A549 (cell line): ENCODE results near the gene BUB1B. TPM values are rescaled to one million over a fixed set of nuclear protein-coding genes. Genes with fewer than 3 reads are reported as not detected.
A peak's percentile ranks its signal among the peaks of the same experiment; 100 is the strongest.

Experiments used
- ATAC-seq, 2 experiments: fragments of 200-7000 bp in 1 of 2; fragments of >200 bp in 1 of 2; cut with Nextera tagmentation in 1 of 2; cut with Tn5 transposase in 1 of 2; 3 replicates each; pipeline versions ENCODE4 v1.8.0 to v1.9.1; 2018 to 2020; ENCODE audit warnings: mild to moderate bottlenecking in 1 of 2, moderate library complexity in 1 of 2
- CTCF ChIA-PET: fragments of 300-600 bp; sonication (Branson Sonifier 250); formaldehyde crosslinking; extraction: SDS; loops from one replicate; lab custom pipeline; 2021; ENCODE audit warnings: antibody characterized with exemption, inconsistent platforms; lab: Yijun Ruan, JAX
- POLR2A ChIA-PET: fragments of 350-600 bp; formaldehyde crosslinking; extraction: SDS; loops from one replicate; lab custom pipeline; 2021; ENCODE audit warnings: antibody characterized with exemption, inconsistent platforms; lab: Yijun Ruan, JAX
- DNase-seq, 2 experiments: peaks; one replicate each; pipeline versions ENCODE4 v3.0.0 to v3.0.0-alpha.2; 2011 to 2016; ENCODE audit warnings: low read depth in 1 of 2, low spot score in 1 of 2
- FAIRE-seq: peaks from 2 replicates; lab custom pipeline; 2011; peaks lifted over from hg19 to GRCh38; lab: Jason Lieb, UNC
- H3K27ac ChIP-seq, 2 experiments: fragments of >200 bp; sonication (Bioruptor Twin); formaldehyde crosslinking; 3 replicates each; pipeline ENCODE4 v1.5.1; 2016 to 2017
- H3K4me1 ChIP-seq: fragments of >200 bp; sonication (Bioruptor Twin); formaldehyde crosslinking; 3 replicates; pipeline ENCODE4 v1.6.1; 2016
- H3K4me2 ChIP-seq: fragments of >200 bp; sonication (Bioruptor Twin); formaldehyde crosslinking; 3 replicates; pipeline ENCODE4 v1.6.1; 2016
- H3K4me3 ChIP-seq: fragments of >200 bp; sonication (Bioruptor Twin); formaldehyde crosslinking; 3 replicates; pipeline ENCODE4 v1.5.1; 2016
- H3K9me3 ChIP-seq: fragments of >200 bp; sonication (Bioruptor Twin); formaldehyde crosslinking; 3 replicates; pipeline ENCODE4 v1.6.1; 2016
- ATOH8 ChIP-seq: fragments of 250-450 bp; sonication (Bioruptor Pico); IDR thresholded peaks from 2 replicates; pipeline ENCODE4 v1.5.0; 2020; ENCODE audit warnings: low read depth, mild to moderate bottlenecking, moderate library complexity
- CBX2 ChIP-seq: fragments of 200-600 bp; sonication (generic); IDR thresholded peaks from 2 replicates; pipeline ENCODE4 v1.6.1; 2016; ENCODE audit warnings: low read depth, mild to moderate bottlenecking, borderline replicate concordance
- CBX8 ChIP-seq: fragments of 200-600 bp; sonication (generic); IDR thresholded peaks from 2 replicates; pipeline ENCODE4 v1.6.1; 2016
- CHD2 ChIP-seq: fragments of 150-350 bp; IDR thresholded peaks from 2 replicates; pipeline ENCODE4 v1.6.1; 2014; ENCODE audit warnings: low read length; ENCODE audit not compliant: partially characterized antibody
- EP300 ChIP-seq, 2 experiments: fragments of >200 bp; sonication (Bioruptor Twin); formaldehyde crosslinking; IDR thresholded peaks; 2 replicates in 1 of 2; 3 replicates in 1 of 2; pipeline ENCODE4 v1.6.1; 2016 to 2017
- FOXS1 ChIP-seq: fragments of 250-450 bp; sonication (Bioruptor Pico); IDR thresholded peaks from 2 replicates; pipeline ENCODE4 v1.5.0; 2020; ENCODE audit warnings: mild to moderate bottlenecking, moderate library complexity
- HOXB13 ChIP-seq: fragments of 250-450 bp; sonication (Bioruptor Pico); IDR thresholded peaks from 2 replicates; pipeline ENCODE4 v1.5.0; 2020; ENCODE audit warnings: low read depth, mild to moderate bottlenecking, moderate library complexity
- HOXB5 ChIP-seq: fragments of 250-450 bp; sonication (Bioruptor Pico); IDR thresholded peaks from 2 replicates; pipeline ENCODE4 v1.5.0; 2020; ENCODE audit warnings: mild to moderate bottlenecking, moderate library complexity
- JUN ChIP-seq, 2 experiments: fragments of >200 bp; sonication (Bioruptor Twin); formaldehyde crosslinking; IDR thresholded peaks; 2 replicates in 1 of 2; 3 replicates in 1 of 2; pipeline ENCODE4 v1.6.1; 2016 to 2017
- JUNB ChIP-seq: fragments of >200 bp; sonication (Bioruptor Twin); formaldehyde crosslinking; IDR thresholded peaks from 2 replicates; pipeline ENCODE4 v1.6.1; 2016
- PHF8 ChIP-seq: fragments of 200-600 bp; sonication (generic); IDR thresholded peaks from 2 replicates; pipeline ENCODE4 v1.6.1; 2016; ENCODE audit warnings: low read depth, mild to moderate bottlenecking, antibody characterized with exemption, moderate library complexity, borderline replicate concordance
- RAD21 ChIP-seq, 2 experiments: fragments of >200 bp in 1 of 2; sonication (Bioruptor Twin) in 1 of 2; formaldehyde crosslinking in 1 of 2; IDR thresholded peaks in 1 of 2; conservative IDR thresholded peaks in 1 of 2; 2 replicates in 1 of 2; 3 replicates in 1 of 2; pipeline ENCODE4 v1.6.1; 2012 to 2018; ENCODE audit warnings: inconsistent platforms in 1 of 2
- SMC3 ChIP-seq: fragments of >200 bp; sonication (Bioruptor Twin); formaldehyde crosslinking; IDR thresholded peaks from 3 replicates; pipeline ENCODE4 v1.6.1; 2018; ENCODE audit warnings: inconsistent platforms
- SREBF2 ChIP-seq: fragments of 450-650 bp; IDR thresholded peaks from 2 replicates; pipeline ENCODE4 v1.6.1; 2014; ENCODE audit warnings: mild to moderate bottlenecking, moderate library complexity
- USF2 ChIP-seq: fragments of 450-650 bp; IDR thresholded peaks from 2 replicates; pipeline ENCODE4 v1.6.1; 2014; ENCODE audit warnings: antibody characterized with exemption
- WGBS: methylation state at CpG from one replicate; pipeline ENCODE4 v1.1.6; 2017; ENCODE audit errors: missing lambda C conversion rate; 5-methylcytosine and 5-hydroxymethylcytosine counted together
- polyA plus RNA-seq, 4 experiments: library from polyadenylated mRNA; depleted of rRNA in 3 of 4; stranded (reverse); fragments of >200 nt; fragmentation: RNase III in 1 of 4; extraction: RNeasy Plus Mini Kit Qiagen cat#74134 plus additional on column Dnase treatment in 1 of 4; gene quantifications; 2 replicates in 3 of 4; 3 replicates in 1 of 4; pipeline ENCODE4 v1.2.3, GENCODE V29; 2011 to 2017
- TF ChIP-seq, protein P1 (sequence below): fragments of >200 bp; sonication (Bioruptor Twin); formaldehyde crosslinking; IDR thresholded peaks from 3 replicates; pipeline ENCODE4 v1.5.1; 2016
- TF ChIP-seq, protein P2 (sequence below): fragments of >200 bp; sonication (Bioruptor Twin); formaldehyde crosslinking; IDR thresholded peaks from 3 replicates; pipeline ENCODE4 v1.6.1; 2016

The BUB1B gene
- polyA plus RNA-seq, 2 of the 4 experiments (the other 2 are of a cell fraction): 37.5 to 50.2 TPM

DNA sequence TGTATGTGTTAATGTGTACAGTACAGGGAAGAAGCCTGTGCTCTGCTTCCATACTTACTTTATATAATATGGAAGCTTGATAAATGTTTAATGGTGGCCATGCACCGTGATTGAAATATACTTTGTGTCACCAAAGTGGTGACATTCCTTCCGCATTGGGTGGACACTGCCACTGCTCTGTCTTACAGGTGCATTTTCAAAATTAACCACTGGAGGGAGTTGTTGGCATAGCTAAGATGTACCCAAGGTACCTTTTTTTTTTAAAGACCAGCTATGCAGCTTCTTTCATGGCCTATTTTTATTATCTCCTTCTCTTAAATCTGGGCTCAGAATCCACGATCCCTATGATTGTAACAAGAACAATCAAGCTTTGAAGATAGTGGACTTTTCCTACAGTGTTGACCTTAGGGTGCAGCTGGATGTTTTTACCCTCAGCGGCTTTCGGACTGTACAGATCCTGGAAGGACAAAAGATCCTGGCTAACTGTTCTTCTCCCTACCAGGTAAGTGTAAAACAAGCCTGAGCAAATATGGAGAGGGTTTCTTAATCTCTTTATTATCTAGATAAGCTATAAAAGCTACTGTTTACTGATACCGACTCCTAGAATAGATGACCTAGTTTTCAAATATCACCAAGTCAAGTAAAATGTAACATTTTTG is 56.4 kb downstream of the BUB1B start:
- ChIA-PET CTCF (interaction anchor here (0.6 to 29.0 kb wide), 41 partner anchors 9 to 262 kb away, joined by 3 to 658 read pairs (median 4); partner anchors contain the start of gene PAK6), POLR2A (interaction anchor here (1.0 kb wide), 2 partner anchors 57 to 172 kb away, joined by 3 read pairs; no protein-coding TSS in a partner anchor)
- ATAC-seq: peak; percentile 83 to 88; a peak in 5 of 6 replicates
- peak; percentile 38 to 61 for DNase-seq
- 55% methylated on average over 6 of the region's 6 CpGs for WGBS
- no peaks in the 10 kb centered on the region for H3K4me1 ChIP-seq
- H3K4me2 ChIP-seq: no peak overlapping the region
- no peak overlapping the region for H3K4me3 ChIP-seq
- H3K9me3 ChIP-seq: no peaks in the 10 kb centered on the region
- no peak overlapping the region for H3K27ac ChIP-seq
- TF ChIP-seq SMC3: peak; percentile 70
- TF ChIP-seq CHD2: no peak
- TF ChIP-seq RAD21 (conservative IDR thresholded peaks at IDR 0.05 in 1 of 2, IDR thresholded peaks at IDR 0.05 in 1 of 2): peak; percentile 79 to 80
- TF ChIP-seq, protein P1, sequence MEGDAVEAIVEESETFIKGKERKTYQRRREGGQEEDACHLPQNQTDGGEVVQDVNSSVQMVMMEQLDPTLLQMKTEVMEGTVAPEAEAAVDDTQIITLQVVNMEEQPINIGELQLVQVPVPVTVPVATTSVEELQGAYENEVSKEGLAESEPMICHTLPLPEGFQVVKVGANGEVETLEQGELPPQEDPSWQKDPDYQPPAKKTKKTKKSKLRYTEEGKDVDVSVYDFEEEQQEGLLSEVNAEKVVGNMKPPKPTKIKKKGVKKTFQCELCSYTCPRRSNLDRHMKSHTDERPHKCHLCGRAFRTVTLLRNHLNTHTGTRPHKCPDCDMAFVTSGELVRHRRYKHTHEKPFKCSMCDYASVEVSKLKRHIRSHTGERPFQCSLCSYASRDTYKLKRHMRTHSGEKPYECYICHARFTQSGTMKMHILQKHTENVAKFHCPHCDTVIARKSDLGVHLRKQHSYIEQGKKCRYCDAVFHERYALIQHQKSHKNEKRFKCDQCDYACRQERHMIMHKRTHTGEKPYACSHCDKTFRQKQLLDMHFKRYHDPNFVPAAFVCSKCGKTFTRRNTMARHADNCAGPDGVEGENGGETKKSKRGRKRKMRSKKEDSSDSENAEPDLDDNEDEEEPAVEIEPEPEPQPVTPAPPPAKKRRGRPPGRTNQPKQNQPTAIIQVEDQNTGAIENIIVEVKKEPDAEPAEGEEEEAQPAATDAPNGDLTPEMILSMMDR: peak; percentile 80
- TF ChIP-seq CBX8: no peak
- FAIRE-seq: no peak

DNA sequence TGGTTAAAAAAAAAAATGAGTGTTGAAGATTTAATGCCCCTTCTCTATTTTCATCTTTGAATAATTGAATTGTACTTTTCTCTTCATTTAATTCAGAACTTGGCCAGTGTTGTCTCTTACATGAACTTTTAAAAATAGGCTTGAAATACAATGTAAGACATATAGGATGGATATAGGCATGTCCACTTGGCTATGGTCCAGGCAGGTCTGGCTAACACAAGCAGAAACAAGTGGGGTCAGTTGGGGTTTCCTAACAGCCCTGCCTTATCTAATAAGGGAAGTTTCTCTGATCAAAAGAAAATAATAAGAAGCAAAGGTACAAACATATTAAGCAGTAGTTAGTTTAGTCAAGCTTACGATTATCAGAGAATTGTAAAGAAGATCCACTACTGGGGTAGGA is 58.9 kb downstream of the BUB1B start:
- TF ChIP-seq FOXS1 (CRISPR knock-in tag) (no peak), HOXB13 (no peak), ATOH8 (CRISPR knock-in tag) (no peak), EP300 (IDR thresholded peaks at IDR 0.05) (no peak), USF2 (no peak), SMC3 (no peak), HOXB5 (no peak), SREBF2 (no peak), JUNB (no peak), PHF8 (no peak), JUN (IDR thresholded peaks at IDR 0.05) (no peak), CBX2 (no peak)
- TF ChIP-seq, protein P2, sequence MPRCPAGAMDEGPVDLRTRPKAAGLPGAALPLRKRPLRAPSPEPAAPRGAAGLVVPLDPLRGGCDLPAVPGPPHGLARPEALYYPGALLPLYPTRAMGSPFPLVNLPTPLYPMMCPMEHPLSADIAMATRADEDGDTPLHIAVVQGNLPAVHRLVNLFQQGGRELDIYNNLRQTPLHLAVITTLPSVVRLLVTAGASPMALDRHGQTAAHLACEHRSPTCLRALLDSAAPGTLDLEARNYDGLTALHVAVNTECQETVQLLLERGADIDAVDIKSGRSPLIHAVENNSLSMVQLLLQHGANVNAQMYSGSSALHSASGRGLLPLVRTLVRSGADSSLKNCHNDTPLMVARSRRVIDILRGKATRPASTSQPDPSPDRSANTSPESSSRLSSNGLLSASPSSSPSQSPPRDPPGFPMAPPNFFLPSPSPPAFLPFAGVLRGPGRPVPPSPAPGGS: no peak
- TF ChIP-seq, protein P1: no peak
- CTCF ChIA-PET: interaction anchor here (1.1 to 29.0 kb wide), 4 partner anchors 11 to 174 kb away, joined by 3 to 658 read pairs (median 4); partner anchors contain the start of gene PAK6
- no peak for FAIRE-seq

More for the DNA sequence above, 58.9 kb downstream of the BUB1B start:
- ATAC-seq (no peak), DNase-seq (no peak)
- POLR2A ChIA-PET: no interaction called here
- Histone ChIP-seq H3K4me3 (no peak overlapping the region), H3K4me1 (no peaks in the 10 kb centered on the region), H3K27ac (no peak overlapping the region), H3K9me3 (no peaks in the 10 kb centered on the region), H3K4me2 (no peak overlapping the region)
- WGBS: 100% methylated on average over 1 of the region's 1 CpG
